Right lobe of liver (tissue), 6 donors: ENCODE data around the gene DEXI. TPM values are rescaled to one million over a fixed set of nuclear protein-coding genes. Genes with fewer than 3 reads are reported as not detected.
A peak's percentile ranks its signal among the peaks of the same experiment; 100 is the strongest.

ENCODE experiments used
- ATAC-seq, 4 donors: fragments of 200-7000 bp; cut with Tn5 transposase; one replicate each; pipeline ENCODE4 v1.9.1; 2020; ENCODE audit warnings: mild to moderate bottlenecking in 4 of 4, moderate library complexity in 4 of 4
- DNase-seq, 3 donors: peaks; one replicate each; pipeline ENCODE4 v3.0.0-alpha.2; 2020
- H3K27ac ChIP-seq, 3 donors: fragments of 200-600 bp; one replicate each; pipeline ENCODE4 v1.8.0; 2022
- H3K27me3 ChIP-seq, 2 donors: fragments of 200-600 bp; one replicate each; pipeline ENCODE4 v1.8.0; 2022
- H3K36me3 ChIP-seq, 4 donors: fragments of 200-600 bp; sonication (generic) in 1 of 4; one replicate each; pipeline versions ENCODE4 v1.5.1 to v1.8.0; 2017 to 2022; ENCODE audit warnings: control low read depth in 1 of 4
- H3K4me1 ChIP-seq, 4 donors: fragments of 200-600 bp; sonication (generic) in 1 of 4; one replicate each; pipeline versions ENCODE4 v1.5.1 to v1.8.0; 2017 to 2022; ENCODE audit warnings: control low read depth in 1 of 4
- H3K4me3 ChIP-seq, 3 donors: fragments of 200-600 bp; one replicate each; pipeline ENCODE4 v1.8.0; 2022
- H3K9me3 ChIP-seq, 4 donors: fragments of 200-600 bp; sonication (generic) in 1 of 4; one replicate each; pipeline versions ENCODE4 v1.5.1 to v1.8.0; 2017 to 2022; ENCODE audit warnings: control low read depth in 1 of 4
- CTCF ChIP-seq, 4 donors: fragments of 200-600 bp in 3 of 4; fragments of 450-650 bp in 1 of 4; IDR thresholded peaks; one replicate each; pipeline versions ENCODE4 v1.5.1 to v1.8.0; 2016 to 2022; ENCODE audit warnings: antibody characterized with exemption in 4 of 4, mild to moderate bottlenecking in 2 of 4
- POLR2A ChIP-seq: fragments of 450-650 bp; IDR thresholded peaks from one replicate; pipeline ENCODE4 v1.6.1; 2017; ENCODE audit warnings: antibody characterized with exemption, mild to moderate bottlenecking
- WGBS: methylation state at CpG from one replicate; pipeline ENCODE4 v1.1.6; 2018; ENCODE audit warnings: low coverage, low lambda C conversion rate; ENCODE audit not compliant: insufficient coverage; ENCODE audit errors: missing lambda C conversion rate; 5-methylcytosine and 5-hydroxymethylcytosine counted together
- intact Hi-C, 2 donors: fragments of 100-400 bp; cut with DNase I; formaldehyde crosslinking; loops; one replicate each; pipeline versions ENCODE4 v1.11.2 to v1.14.1; 2022
- long read RNA-seq: library from polyadenylated mRNA; unstranded; transcript quantifications from one replicate; pipeline ENCODE4 v2.0.0, GENCODE V29; 2019
- total RNA-seq, 6 experiments: library from RNA; depleted of rRNA in 2 of 6; stranded (reverse); fragments of >200 nt in 2 of 6; fragmentation: NEBNext Ultra II Directional in 3 of 6; extraction: Animal tissue kit (Norgen Biotek cat#: 25700) in 3 of 6; gene quantifications; one replicate each; pipeline versions ENCODE4 v1.1.0 to v1.2.4, GENCODE V29; 2016 to 2023
- donor health status: DM: no; HTN: yes; CAD: no.
- donor health status: DM: no; HTN: no; CAD: no.
- donor health status: DM: no; HTN: no; CAD: no.
- donor health status: DM: no; HTN: yes; CAD: no.
- donor health status: DM: no; HTN: yes; CAD: no.

DEXI gene
- 10 to 100 TPM; 35.8 to 93.8 (median 54.1) TPM for total RNA-seq
- long read RNA-seq, partial matches to known transcripts: 0 of 5 reads
- long read RNA-seq, other reads (novel, unspliced or antisense): 3 of 5 reads

DNA sequence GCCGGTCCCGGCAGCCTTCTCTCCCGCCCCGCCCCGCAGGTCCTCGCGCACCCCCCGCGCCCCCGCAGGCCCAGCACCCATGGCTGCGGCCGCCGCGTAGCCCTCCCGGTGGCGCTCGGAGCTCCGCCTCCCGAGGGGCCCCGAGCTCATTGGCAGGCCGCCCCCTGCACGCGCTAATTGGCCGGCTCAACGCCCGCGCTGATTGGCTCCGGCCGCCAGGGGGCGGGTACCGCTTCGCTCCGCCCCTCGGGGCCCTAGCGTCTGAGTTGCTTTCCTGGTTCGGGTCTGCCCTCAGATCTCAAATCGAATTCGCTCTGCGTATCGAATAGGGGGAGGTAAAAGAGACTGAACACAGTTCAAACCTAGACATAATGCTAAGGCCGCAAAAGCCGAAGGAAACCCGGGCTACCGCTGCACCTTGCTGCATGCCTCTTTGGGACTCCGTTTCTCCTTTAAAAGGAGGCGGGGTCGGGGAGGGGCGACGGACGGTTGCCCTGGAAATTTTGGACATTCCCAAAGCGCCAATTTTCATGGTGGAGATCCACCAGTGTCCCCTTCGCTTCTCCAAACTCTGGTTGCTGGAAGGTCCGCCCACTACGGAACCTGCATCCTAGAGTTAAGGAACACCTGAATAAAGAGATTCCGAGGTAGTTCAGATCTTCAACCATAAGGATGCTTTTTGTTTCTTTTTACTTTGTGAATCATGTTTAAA, at the start of gene DEXI:
TSS of gene DEXI (minus strand) at position 117 of the 712 bp plus-strand sequence. CDS start 463 bp downstream, outside the sequence.
- Histone ChIP-seq H3K27ac (peak within 1 kb of the TSS; percentile 58 to 77 (median 71)), H3K9me3 (no peaks in the 10 kb centered on the region), H3K36me3 (no peaks in the 10 kb centered on the region), H3K4me1 (peaks cover 0 to 62% (median 19%) of the 10 kb centered on the region in 4 donors), H3K27me3 (no peaks in the 10 kb centered on the region), H3K4me3 (peak within 1 kb of the TSS; percentile 70 to 75 (median 73))
- TF ChIP-seq POLR2A (peak; percentile 80), CTCF (IDR thresholded peaks at IDR 0.05) (peak in 3 of 4 donors; percentile 33 to 43 (median 40))
- intact Hi-C loops: no loop called here
- DNase-seq (peak; percentile 97 to 98 (median 97)), ATAC-seq (peak; percentile 59 to 80 (median 72))
- 9% methylated on average over 27 of the region's 55 CpGs for WGBS

- H3K36me3 ChIP-seq: peaks cover 0 to 10% (median 6%) of the 10 kb centered on the region in 4 donors
- 83% methylated on average over 3 of the region's 5 CpGs for WGBS
- no peaks in the 10 kb centered on the region for H3K9me3 ChIP-seq
- no peaks in the 10 kb centered on the region for H3K4me1 ChIP-seq
- H3K27me3 ChIP-seq: no peaks in the 10 kb centered on the region
- intact Hi-C loops: no loop called here
- DNase-seq: no peak
- no peak overlapping the region for H3K4me3 ChIP-seq
- TF ChIP-seq POLR2A (no peak), CTCF (IDR thresholded peaks at IDR 0.05) (no peak)
- ATAC-seq: no peak
- no peak overlapping the region for H3K27ac ChIP-seq
These were observed 48.1 kb upstream of the DEXI start for GRCh38 chr16:10990378-10990777.

- 79% methylated on average over 6 of the region's 6 CpGs for WGBS
- intact Hi-C loops: no loop called here
- no peaks in the 10 kb centered on the region for H3K4me1 ChIP-seq
- H3K9me3 ChIP-seq: no peaks in the 10 kb centered on the region
- DNase-seq: no peak
- no peak overlapping the region for H3K27ac ChIP-seq
- peaks cover 0 to 9% (median 6%) of the 10 kb centered on the region in 4 donors for H3K36me3 ChIP-seq
- ATAC-seq: no peak
- no peaks in the 10 kb centered on the region for H3K27me3 ChIP-seq
- TF ChIP-seq CTCF (IDR thresholded peaks at IDR 0.05) (no peak), POLR2A (no peak)
- no peak overlapping the region for H3K4me3 ChIP-seq
These were observed 47.3 kb upstream of the DEXI start for GRCh38 chr16:10989559-10989958.

GRCh38 chr16:10988879-10989278, 46.6 kb upstream of the DEXI start:
- TF ChIP-seq POLR2A: no peak
- TF ChIP-seq CTCF (IDR thresholded peaks at IDR 0.05): no peak
- Histone ChIP-seq H3K36me3 (peaks cover 0 to 9% (median 4%) of the 10 kb centered on the region in 4 donors), H3K27me3 (no peaks in the 10 kb centered on the region), H3K27ac (no peak overlapping the region), H3K9me3 (no peaks in the 10 kb centered on the region), H3K4me1 (no peaks in the 10 kb centered on the region), H3K4me3 (no peak overlapping the region)
- ATAC-seq (no peak), DNase-seq (no peak)
- intact Hi-C loops: no loop called here
- WGBS: 76% methylated on average over 5 of the region's 6 CpGs
